DOHH2 (cell line): ENCODE data around the gene ROR2.

Experiments
- CTCF ChIP-seq: fragments of 200-600 bp; sonication (generic); IDR thresholded peaks from one replicate; pipeline ENCODE4 v1.5.1; 2014; ENCODE audit warnings: antibody characterized with exemption, mild to moderate bottlenecking, low read depth, low read length; ENCODE audit not compliant: poor library complexity, severe bottlenecking
- EZH2phosphoT487 ChIP-seq: fragments of 200-600 bp; sonication (generic); IDR thresholded peaks from 2 replicates; pipeline ENCODE4 v1.6.1; 2017; ENCODE audit warnings: borderline replicate concordance, mild to moderate bottlenecking, antibody characterized with exemption, low read length, moderate library complexity, mixed read lengths

DNA sequence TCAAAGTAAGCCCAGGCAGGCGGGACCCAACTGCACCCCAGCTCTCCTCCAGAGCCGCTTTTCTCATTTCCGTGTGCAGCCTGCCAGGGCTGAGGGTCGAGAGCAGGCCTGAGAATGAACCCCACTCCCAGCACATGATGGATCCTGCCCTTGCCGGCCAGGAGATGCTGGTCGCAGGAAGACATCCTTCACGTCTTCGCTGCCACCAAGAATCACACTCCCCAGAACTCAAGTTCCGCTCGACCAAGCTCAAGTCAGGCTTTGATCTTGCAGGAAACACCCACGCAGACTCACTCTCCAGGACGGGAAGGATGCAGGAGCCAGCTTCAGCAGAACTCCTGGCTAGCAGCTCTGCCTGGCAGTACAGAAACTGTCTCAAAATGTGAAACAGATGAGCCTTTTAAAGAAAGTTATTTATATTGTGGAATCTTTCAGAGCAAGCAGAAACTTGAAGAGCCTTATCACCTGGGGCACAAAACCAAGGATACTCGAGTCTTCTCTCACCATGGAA, 102.4 kb downstream of the ROR2 start:
- TF ChIP-seq CTCF: no peak
- TF ChIP-seq EZH2phosphoT487: no peak
